ENCODE results near the gene ATP12A. TPM values are rescaled to one million over a fixed set of nuclear protein-coding genes. Genes with fewer than 3 reads are reported as not detected.
A peak's percentile ranks its signal among the peaks of the same experiment; 100 is the strongest.

ATP12A gene
- total RNA-seq, 1 donor from 2014 or later, result not detected

DNA sequence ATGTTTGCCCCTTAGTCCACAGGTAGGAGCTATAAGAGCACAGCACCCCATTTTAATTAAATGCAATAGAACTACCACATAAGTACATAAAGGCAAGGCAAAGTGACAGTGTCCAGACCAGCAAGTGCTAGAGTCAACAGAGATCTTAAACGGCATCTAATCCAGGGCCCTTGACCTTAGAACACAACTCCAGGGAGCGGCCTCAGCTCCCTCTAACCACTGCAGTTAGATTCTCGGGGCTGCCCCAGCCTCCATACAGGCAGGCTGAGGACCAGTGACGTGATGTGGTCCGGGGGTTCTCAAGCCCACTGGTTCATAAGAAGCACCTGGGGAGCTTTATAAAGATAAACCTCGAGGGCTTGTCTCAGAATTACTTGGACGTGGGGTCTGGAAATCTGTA is 10.0 kb upstream of the ATP12A start:
- H3K4me3 Mint-ChIP-seq (ENCODE audit: unreplicated experiment), result no peak overlapping the region
- H3K27ac Mint-ChIP-seq (ENCODE audit: unreplicated experiment), result no peak overlapping the region

DNA sequence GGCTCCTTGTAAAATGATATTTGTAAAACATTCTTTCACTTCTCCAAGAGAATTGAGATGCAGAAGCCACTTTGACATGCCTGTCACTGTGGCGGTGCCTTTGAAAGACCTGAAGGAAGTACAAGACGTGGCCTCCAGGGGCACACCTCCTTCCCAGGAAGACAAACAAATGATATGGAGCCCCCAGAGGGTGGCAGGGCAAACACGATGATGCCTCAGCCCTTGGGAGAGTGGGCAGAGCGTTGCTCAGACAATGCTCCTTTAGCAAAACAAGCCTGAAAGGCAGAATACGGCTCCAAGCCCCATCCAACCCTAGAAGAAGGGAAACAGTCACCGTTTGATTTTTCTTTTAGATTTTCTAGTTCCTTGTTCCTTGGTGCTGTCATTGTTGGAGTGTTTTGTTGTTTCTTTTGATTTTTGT is 9.2 kb upstream of the ATP12A start:
- peak overlapping the region; percentile 86 for H3K27ac Mint-ChIP-seq (ENCODE audit: unreplicated experiment)
- no peaks in the 10 kb centered on the region for H3K36me3 Mint-ChIP-seq (ENCODE audit: low read depth)
- H3K9me3 Mint-ChIP-seq (ENCODE audit: low read depth), result no peaks in the 10 kb centered on the region
- TF ChIP-seq, protein P1, sequence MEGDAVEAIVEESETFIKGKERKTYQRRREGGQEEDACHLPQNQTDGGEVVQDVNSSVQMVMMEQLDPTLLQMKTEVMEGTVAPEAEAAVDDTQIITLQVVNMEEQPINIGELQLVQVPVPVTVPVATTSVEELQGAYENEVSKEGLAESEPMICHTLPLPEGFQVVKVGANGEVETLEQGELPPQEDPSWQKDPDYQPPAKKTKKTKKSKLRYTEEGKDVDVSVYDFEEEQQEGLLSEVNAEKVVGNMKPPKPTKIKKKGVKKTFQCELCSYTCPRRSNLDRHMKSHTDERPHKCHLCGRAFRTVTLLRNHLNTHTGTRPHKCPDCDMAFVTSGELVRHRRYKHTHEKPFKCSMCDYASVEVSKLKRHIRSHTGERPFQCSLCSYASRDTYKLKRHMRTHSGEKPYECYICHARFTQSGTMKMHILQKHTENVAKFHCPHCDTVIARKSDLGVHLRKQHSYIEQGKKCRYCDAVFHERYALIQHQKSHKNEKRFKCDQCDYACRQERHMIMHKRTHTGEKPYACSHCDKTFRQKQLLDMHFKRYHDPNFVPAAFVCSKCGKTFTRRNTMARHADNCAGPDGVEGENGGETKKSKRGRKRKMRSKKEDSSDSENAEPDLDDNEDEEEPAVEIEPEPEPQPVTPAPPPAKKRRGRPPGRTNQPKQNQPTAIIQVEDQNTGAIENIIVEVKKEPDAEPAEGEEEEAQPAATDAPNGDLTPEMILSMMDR (IDR thresholded peaks at IDR 0.05), result no peak
- H3K4me1 Mint-ChIP-seq (ENCODE audit: low read depth), result peaks cover 15% of the 10 kb centered on the region
- peaks cover 7% of the 10 kb centered on the region for H3K27me3 Mint-ChIP-seq (ENCODE audit: low read depth)
- DNase-seq (ENCODE audit: low spot score), result no peak
- H3K4me3 Mint-ChIP-seq (ENCODE audit: unreplicated experiment), result no peak overlapping the region

More for the DNA sequence above, 10.0 kb upstream of the ATP12A start:
- DNase-seq (ENCODE audit: low spot score), result no peak
- TF ChIP-seq, protein P1 (IDR thresholded peaks at IDR 0.05), result no peak
- H3K27me3 Mint-ChIP-seq (ENCODE audit: low read depth), result peaks cover 5% of the 10 kb centered on the region
- peaks cover 15% of the 10 kb centered on the region for H3K4me1 Mint-ChIP-seq (ENCODE audit: low read depth)
- no peaks in the 10 kb centered on the region for H3K36me3 Mint-ChIP-seq (ENCODE audit: low read depth)
- no peaks in the 10 kb centered on the region for H3K9me3 Mint-ChIP-seq (ENCODE audit: low read depth)

DNA sequence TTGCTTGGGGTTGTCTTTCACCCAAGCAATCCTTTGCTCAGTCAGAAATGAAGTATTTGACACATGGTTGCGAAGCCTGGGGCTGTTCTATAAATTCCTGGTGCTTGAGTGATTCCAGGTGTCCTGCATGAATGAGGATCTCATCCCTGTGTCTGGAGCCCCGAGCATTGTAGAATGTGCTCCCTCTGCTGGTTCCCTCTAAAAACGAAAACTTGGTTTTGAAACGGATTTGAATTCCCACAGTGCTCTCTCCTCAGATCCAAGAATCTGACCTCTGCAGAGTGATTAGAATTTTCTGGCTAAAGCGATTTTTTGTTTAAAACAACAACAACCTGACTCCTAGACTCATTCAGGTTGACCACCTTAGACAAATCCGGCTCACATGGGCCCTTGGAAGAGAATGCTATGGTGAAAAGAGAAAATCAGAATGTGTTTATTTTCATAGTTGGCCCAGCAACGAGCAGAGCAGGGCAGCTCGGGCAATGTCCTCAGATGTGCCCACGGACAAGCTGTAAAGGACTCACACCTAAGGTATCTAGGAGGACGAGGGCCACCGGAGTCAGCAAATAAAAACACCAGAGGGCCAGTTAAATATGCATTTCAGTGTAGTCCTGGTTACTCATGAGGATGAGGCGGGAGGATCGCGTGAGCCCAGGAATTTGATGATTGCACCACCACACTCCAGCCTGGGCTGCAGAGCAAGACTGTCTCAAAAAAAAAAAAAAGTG is 8.7 kb upstream of the ATP12A start:
- DNase-seq (ENCODE audit: low spot score), result no peak
- Mint-ChIP-seq H3K36me3 (ENCODE audit: low read depth) (no peaks in the 10 kb centered on the region), H3K4me1 (ENCODE audit: low read depth) (peaks cover 15% of the 10 kb centered on the region), H3K27ac (ENCODE audit: unreplicated experiment) (peak overlapping the region; percentile 86), H3K27me3 (ENCODE audit: low read depth) (peaks cover 8% of the 10 kb centered on the region), H3K4me3 (ENCODE audit: unreplicated experiment) (peak overlapping the region; percentile 27), H3K9me3 (ENCODE audit: low read depth) (no peaks in the 10 kb centered on the region)
- TF ChIP-seq, protein P1 (IDR thresholded peaks at IDR 0.05), result peak; percentile 91

DNA sequence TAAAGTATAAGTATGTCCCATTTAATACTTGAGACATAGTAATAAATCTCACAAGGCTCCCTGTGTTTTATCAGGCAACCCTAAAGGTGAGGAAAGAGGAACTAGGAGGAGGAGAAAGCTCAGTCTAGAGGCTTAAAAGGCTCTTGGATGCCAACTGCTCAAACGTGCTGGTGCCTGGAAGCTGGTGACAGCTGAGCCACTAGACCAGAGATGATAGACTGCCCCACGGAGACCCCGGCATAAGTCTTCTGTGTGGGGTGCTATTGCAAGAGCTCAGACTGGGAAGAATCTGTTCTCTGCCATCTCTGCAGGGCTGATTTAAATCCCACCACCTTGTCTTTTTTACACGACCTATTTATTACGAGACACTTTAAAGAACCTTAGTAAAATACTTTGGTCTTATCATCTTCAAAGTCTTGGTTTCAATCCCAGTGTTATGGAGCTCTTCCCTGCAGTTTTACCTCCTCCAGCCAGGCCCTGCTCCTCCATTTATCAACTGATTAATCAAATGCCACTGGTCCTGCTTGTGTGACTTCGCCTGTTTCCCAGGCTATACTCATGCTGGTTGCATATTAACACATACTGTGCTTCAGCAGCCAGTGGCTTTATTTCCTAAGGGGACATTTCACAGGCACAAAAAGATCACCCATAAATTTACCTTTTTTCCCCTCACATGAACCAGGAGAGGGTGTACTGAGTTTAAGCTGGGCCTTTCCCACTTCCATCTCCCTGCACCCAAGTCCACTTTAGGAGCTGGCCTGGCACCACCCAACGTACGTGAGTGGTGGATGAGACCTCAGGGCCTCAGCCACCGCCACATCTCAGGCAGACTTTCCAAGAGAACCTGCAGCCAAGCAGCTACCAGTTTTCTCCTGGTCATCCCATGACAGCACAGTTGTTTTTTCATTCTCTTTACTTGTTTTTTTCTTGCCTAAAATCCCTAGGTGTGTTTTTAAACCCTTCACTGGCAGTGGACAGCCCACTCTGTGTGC is 7.8 kb upstream of the ATP12A start:
- no peaks in the 10 kb centered on the region for H3K36me3 Mint-ChIP-seq (ENCODE audit: low read depth)
- no peak overlapping the region for H3K4me3 Mint-ChIP-seq (ENCODE audit: unreplicated experiment)
- H3K27me3 Mint-ChIP-seq (ENCODE audit: low read depth), result peaks cover 8% of the 10 kb centered on the region
- H3K4me1 Mint-ChIP-seq (ENCODE audit: low read depth), result peaks cover 15% of the 10 kb centered on the region
- H3K9me3 Mint-ChIP-seq (ENCODE audit: low read depth), result no peaks in the 10 kb centered on the region
- no peak for DNase-seq (ENCODE audit: low spot score)
- peak overlapping the region; percentile 86 for H3K27ac Mint-ChIP-seq (ENCODE audit: unreplicated experiment)
- TF ChIP-seq, protein P1 (IDR thresholded peaks at IDR 0.05), result no peak

Data from chondrocyte (in vitro differentiated cells).